Measurements from ENCODE around the gene YARS2.

YARS2 gene

GRCh38 chr12:32755654-32756475, at the start of gene YARS2:
YARS2 (minus strand) TSS chr12:32755897; CDS start chr12:32755874, 23 bp downstream.
- TF ChIP-seq CTCF (IDR thresholded peaks at IDR 0.05; ENCODE audit: control insufficient read depth, insufficient read depth, low read depth, low read length, missing control alignments): peak; percentile 84
- peak; percentile 96 for DNase-seq (ENCODE audit: low read depth)
- peak within 1 kb of the TSS; percentile 90 for H3K4me3 ChIP-seq (ENCODE audit: control insufficient read depth, low read depth, low read length)

- no peak for DNase-seq (ENCODE audit: low read depth)
- TF ChIP-seq CTCF (IDR thresholded peaks at IDR 0.05; ENCODE audit: control insufficient read depth, insufficient read depth, low read depth, low read length, missing control alignments): no peak
- H3K4me3 ChIP-seq (ENCODE audit: control insufficient read depth, low read depth, low read length): no peak overlapping the region
Measured at GRCh38 chr12:32804301-32804700, 48.6 kb upstream of the YARS2 start.

GRCh38 chr12:32801269-32801980, 45.7 kb upstream of the YARS2 start:
- no peak overlapping the region for H3K4me3 ChIP-seq (ENCODE audit: control insufficient read depth, low read depth, low read length)
- no peak for DNase-seq (ENCODE audit: low read depth)
- TF ChIP-seq CTCF (IDR thresholded peaks at IDR 0.05; ENCODE audit: control insufficient read depth, insufficient read depth, low read depth, low read length, missing control alignments): no peak

- DNase-seq (ENCODE audit: low read depth): no peak
- H3K4me3 ChIP-seq (ENCODE audit: control insufficient read depth, low read depth, low read length): no peak overlapping the region
- TF ChIP-seq CTCF (IDR thresholded peaks at IDR 0.05; ENCODE audit: control insufficient read depth, insufficient read depth, low read depth, low read length, missing control alignments): no peak
Measured at GRCh38 chr12:32794281-32794680, 38.6 kb upstream of the YARS2 start.

GRCh38 chr12:32789916-32790315, 34.2 kb upstream of the YARS2 start:
- DNase-seq (ENCODE audit: low read depth): no peak
- H3K4me3 ChIP-seq (ENCODE audit: control insufficient read depth, low read depth, low read length): no peak overlapping the region
- no peak for TF ChIP-seq CTCF (IDR thresholded peaks at IDR 0.05; ENCODE audit: control insufficient read depth, insufficient read depth, low read depth, low read length, missing control alignments)

- H3K4me3 ChIP-seq (ENCODE audit: control insufficient read depth, low read depth, low read length): no peak overlapping the region
- no peak for DNase-seq (ENCODE audit: low read depth)
- TF ChIP-seq CTCF (IDR thresholded peaks at IDR 0.05; ENCODE audit: control insufficient read depth, insufficient read depth, low read depth, low read length, missing control alignments): no peak
Measured at GRCh38 chr12:32789446-32789845, 33.7 kb upstream of the YARS2 start.
